OCI-LY7 (cell line): Measurements from ENCODE around the gene CEMIP2. TPM values are rescaled to one million over a fixed set of nuclear protein-coding genes. Genes with fewer than 3 reads are reported as not detected.

Source experiments
- BruUV-seq: library from RNA; stranded (reverse); fragments of 400-500 nt; replicated peaks from 2 replicates; lab custom pipeline; 2021; lab: Mats Ljungman, UMichigan
- CTCF ChIA-PET: fragments of 300-600 bp; sonication (Branson Sonifier 250); formaldehyde crosslinking; loops from one replicate; lab custom pipeline; 2022; ENCODE audit warnings: antibody characterized with exemption; ENCODE audit not compliant: unreplicated experiment; lab: Charles Lee
- POLR2A ChIA-PET: fragments of 300-600 bp; sonication (Branson Sonifier 250); formaldehyde crosslinking; loops from one replicate; lab custom pipeline; 2022; ENCODE audit warnings: antibody characterized with exemption; lab: Charles Lee
- DNase-seq: peaks from one replicate; pipeline ENCODE4 v3.0.0-alpha.2; 2015; ENCODE audit warnings: low spot score
- H2AFZ ChIP-seq: fragments of 200-600 bp; sonication (generic), shearing (Covaris generic); 2 replicates; pipeline ENCODE4 v1.6.1; 2014; ENCODE audit warnings: mild to moderate bottlenecking, antibody characterized with exemption, low read length, moderate library complexity
- H3K27ac ChIP-seq: fragments of 200-600 bp; sonication (generic); 2 replicates; pipeline ENCODE4 v1.5.1; 2014; ENCODE audit warnings: mixed run types, low read depth, mild to moderate bottlenecking, moderate library complexity, low read length, inconsistent platforms; ENCODE audit not compliant: poor library complexity, severe bottlenecking
- H3K36me3 ChIP-seq: fragments of 200-600 bp; sonication (generic); 2 replicates; pipeline ENCODE4 v1.6.1; 2014; ENCODE audit warnings: mild to moderate bottlenecking, antibody characterized with exemption, low read length, moderate library complexity, mixed read lengths; ENCODE audit not compliant: insufficient read depth
- H3K4me1 ChIP-seq: fragments of 200-600 bp; sonication (generic); 2 replicates; pipeline ENCODE4 v1.5.1; 2014; ENCODE audit warnings: mild to moderate bottlenecking, low read length; ENCODE audit not compliant: insufficient read depth, poor library complexity, severe bottlenecking
- H3K4me2 ChIP-seq: fragments of 200-600 bp; sonication (generic); 2 replicates; pipeline ENCODE4 v1.6.1; 2014; ENCODE audit warnings: mild to moderate bottlenecking, low read length
- H3K4me3 ChIP-seq: fragments of 200-600 bp; sonication (generic); 2 replicates; pipeline ENCODE4 v1.5.1; 2014; ENCODE audit warnings: mild to moderate bottlenecking, low read depth, low read length; ENCODE audit not compliant: poor library complexity, severe bottlenecking
- H3K79me2 ChIP-seq: fragments of 200-600 bp; sonication (generic); 2 replicates; pipeline ENCODE4 v1.6.1; 2016; ENCODE audit warnings: low read depth, mild to moderate bottlenecking, low read length, moderate library complexity, mixed read lengths; ENCODE audit not compliant: insufficient read depth
- H3K9me2 ChIP-seq: fragments of 200-600 bp; sonication (generic); 2 replicates; pipeline ENCODE4 v1.6.1; 2016; ENCODE audit warnings: mild to moderate bottlenecking, low read length, mixed read lengths; ENCODE audit not compliant: insufficient read depth
- H3K9me3 ChIP-seq: fragments of 200-600 bp; sonication (generic); 2 replicates; pipeline ENCODE4 v1.6.1; 2014; ENCODE audit warnings: mild to moderate bottlenecking, mixed run types, low read length, mixed read lengths
- H4K20me1 ChIP-seq: fragments of 200-600 bp; sonication (generic); 2 replicates; pipeline ENCODE4 v1.6.1; 2014; ENCODE audit warnings: mild to moderate bottlenecking, antibody characterized with exemption, low read length, moderate library complexity, mixed read lengths; ENCODE audit not compliant: insufficient read depth
- CTCF ChIP-seq: fragments of 200-600 bp; sonication (generic); conservative IDR thresholded peaks from 2 replicates; pipeline ENCODE4 v1.5.1; 2014; ENCODE audit warnings: mild to moderate bottlenecking, antibody characterized with exemption, low read length, moderate library complexity, mixed read lengths
- EZH2phosphoT487 ChIP-seq: fragments of 200-600 bp; sonication (generic); IDR thresholded peaks from 2 replicates; pipeline ENCODE4 v1.6.1; 2018; ENCODE audit warnings: low read depth, borderline replicate concordance, mild to moderate bottlenecking, mixed run types, antibody characterized with exemption, low read length, moderate library complexity, mixed read lengths
- intact Hi-C: fragments of 100-400 bp; cut with micrococcal nuclease; formaldehyde crosslinking; loops from one replicate; pipeline ENCODE4 v1.10.0; 2022; ENCODE audit not compliant: unreplicated experiment
- total RNA-seq, 2 experiments: library from RNA; depleted of rRNA in 1 of 2; stranded (reverse); fragments of >200 nt in 1 of 2; shearing (Covaris generic) in 1 of 2; gene quantifications; 2 replicates each; pipeline ENCODE4 v1.2.3, GENCODE V29; 2014 to 2022

Gene CEMIP2
- total RNA-seq, 2 experiments from 2014 or later: 1.8 to 4.8 TPM

GRCh38 chr9:71644819-71645362, 123.4 kb downstream of the CEMIP2 start:
- Histone ChIP-seq H3K36me3 (no peaks in the 10 kb centered on the region), H3K27ac (no peak overlapping the region), H3K79me2 (no peaks in the 10 kb centered on the region), H3K4me1 (no peaks in the 10 kb centered on the region), H2AFZ (no peak overlapping the region), H3K4me2 (no peak overlapping the region), H3K9me2 (no peaks in the 10 kb centered on the region), H4K20me1 (no peaks in the 10 kb centered on the region), H3K4me3 (no peak overlapping the region), H3K9me3 (no peaks in the 10 kb centered on the region)
- CTCF ChIA-PET: no interaction called here
- no TSS peak for BruUV-seq
- POLR2A ChIA-PET: interaction anchor here (0.7 kb wide), 1 partner anchor 325 kb away, joined by 3 read pairs; no protein-coding TSS in a partner anchor
- no peak for TF ChIP-seq CTCF
- TF ChIP-seq EZH2phosphoT487: no peak
- intact Hi-C loops: no loop called here
- no peak for DNase-seq

- no TSS peak for BruUV-seq
- intact Hi-C loops: no loop called here
- Histone ChIP-seq H3K79me2 (no peaks in the 10 kb centered on the region), H3K4me2 (no peak overlapping the region), H3K4me3 (no peak overlapping the region), H3K9me3 (no peaks in the 10 kb centered on the region), H3K27ac (no peak overlapping the region), H3K36me3 (no peaks in the 10 kb centered on the region), H2AFZ (no peak overlapping the region), H4K20me1 (no peaks in the 10 kb centered on the region), H3K4me1 (no peaks in the 10 kb centered on the region), H3K9me2 (no peaks in the 10 kb centered on the region)
- POLR2A ChIA-PET: interaction anchor here (0.8 kb wide), 1 partner anchor 14 kb away, joined by 3 read pairs; no protein-coding TSS in a partner anchor
- DNase-seq: no peak
- no peak for TF ChIP-seq EZH2phosphoT487
- TF ChIP-seq CTCF: no peak
- CTCF ChIA-PET: no interaction called here
Measured at GRCh38 chr9:71643330-71643729, 125.0 kb downstream of the CEMIP2 start.

GRCh38 chr9:71642056-71642455, 126.3 kb downstream of the CEMIP2 start:
- no peak for DNase-seq
- H3K9me3 ChIP-seq: no peaks in the 10 kb centered on the region
- H2AFZ ChIP-seq: no peak overlapping the region
- no peak overlapping the region for H3K4me2 ChIP-seq
- H3K4me1 ChIP-seq: no peaks in the 10 kb centered on the region
- H3K79me2 ChIP-seq: no peaks in the 10 kb centered on the region
- no peaks in the 10 kb centered on the region for H4K20me1 ChIP-seq
- TF ChIP-seq CTCF (no peak), EZH2phosphoT487 (no peak)
- H3K36me3 ChIP-seq: no peaks in the 10 kb centered on the region
- no peak overlapping the region for H3K4me3 ChIP-seq
- intact Hi-C loops: no loop called here
- H3K27ac ChIP-seq: no peak overlapping the region
- POLR2A ChIA-PET: interaction anchor here (0.5 to 0.6 kb wide), 2 partner anchors 28 to 81 kb away, joined by 3 read pairs; no protein-coding TSS in a partner anchor
- CTCF ChIA-PET: no interaction called here
- BruUV-seq: no TSS peak
- no peaks in the 10 kb centered on the region for H3K9me2 ChIP-seq
